BJ (cell line): ENCODE measurements around the gene ITPRID1. TPM values are rescaled to one million over a fixed set of nuclear protein-coding genes. Genes with fewer than 3 reads are reported as not detected.
"Not testable (repeated sequence)": the region's sequence is repeated elsewhere in the genome, so short reads cannot be mapped to it uniquely, and the experiment has no call there.

Source experiments
- CTCF ChIA-PET: fragments of 350-600 bp; formaldehyde crosslinking; extraction: SDS; loops from one replicate; lab custom pipeline; 2021; ENCODE audit warnings: antibody characterized with exemption, inconsistent platforms; lab: Yijun Ruan, JAX
- POLR2A ChIA-PET: fragments of 300-600 bp; sonication (Branson Sonifier 250); formaldehyde crosslinking; extraction: SDS; loops from one replicate; lab custom pipeline; 2021; ENCODE audit warnings: antibody characterized with exemption; lab: Charles Lee
- DNase-seq: peaks from one replicate; pipeline ENCODE4 v3.0.0-alpha.2; 2011; ENCODE audit warnings: low read depth
- H3K27me3 ChIP-seq: 2 replicates; pipeline ENCODE4 v1.6.0; 2011; ENCODE audit warnings: low read length; ENCODE audit not compliant: control insufficient read depth, insufficient read depth
- H3K36me3 ChIP-seq: 2 replicates; pipeline ENCODE4 v1.5.1; 2011; ENCODE audit warnings: low read length; ENCODE audit not compliant: control insufficient read depth, insufficient read depth
- H3K4me3 ChIP-seq: 2 replicates; pipeline ENCODE4 v1.5.1; 2011; ENCODE audit warnings: low read depth, mild to moderate bottlenecking, control low read depth, low read length
- polyA minus RNA-seq: library from RNA; depleted of rRNA, polyadenylated mRNA; stranded (reverse); fragments of >200 nt; gene quantifications from 2 replicates; pipeline ENCODE4 v1.2.3, GENCODE V29; 2011; rRNA and poly(A)+ RNA removed
- polyA plus RNA-seq: library from polyadenylated mRNA; depleted of rRNA; stranded (reverse); fragments of >200 nt; gene quantifications from 2 replicates; pipeline ENCODE4 v1.2.3, GENCODE V29; 2011; rRNA removed
- TF ChIP-seq, protein P1 (sequence below): IDR thresholded peaks from 2 replicates; pipeline ENCODE4 v1.5.1; 2011; ENCODE audit warnings: low read depth, mild to moderate bottlenecking, control low read depth, inconsistent platforms, low read length, moderate library complexity; ENCODE audit not compliant: insufficient read depth

The ITPRID1 gene
- polyA plus RNA-seq (not detected in 2 replicates), polyA minus RNA-seq (not detected in 2 replicates)

DNA sequence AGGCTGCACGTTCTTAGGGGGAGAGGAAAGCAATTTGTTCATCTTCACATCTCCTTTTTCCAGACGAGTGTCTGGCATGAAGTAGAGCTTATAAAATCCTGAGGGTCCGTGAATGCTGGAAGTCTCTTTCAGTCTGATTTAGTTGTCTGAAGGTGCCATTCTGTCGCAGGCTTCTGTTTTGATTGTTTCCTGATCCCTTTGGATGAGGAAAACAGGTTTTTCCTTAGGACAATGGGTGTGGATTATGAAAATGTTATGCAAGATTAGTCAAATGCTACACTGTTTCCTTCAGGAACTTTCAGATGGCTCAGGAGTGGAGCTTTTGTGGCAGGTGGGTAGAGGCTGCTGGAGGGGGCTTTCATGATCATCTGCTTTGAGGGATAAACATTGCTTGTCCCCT is at the start of gene ITPRID1:
Gene ITPRID1, plus strand, starts transcription at position 301 of the 400 bp plus-strand sequence. CDS start 38,935 bp downstream, outside the sequence.
- POLR2A ChIA-PET, result no interaction called here
- no peaks in the 10 kb centered on the region for H3K36me3 ChIP-seq
- TF ChIP-seq, protein P1, sequence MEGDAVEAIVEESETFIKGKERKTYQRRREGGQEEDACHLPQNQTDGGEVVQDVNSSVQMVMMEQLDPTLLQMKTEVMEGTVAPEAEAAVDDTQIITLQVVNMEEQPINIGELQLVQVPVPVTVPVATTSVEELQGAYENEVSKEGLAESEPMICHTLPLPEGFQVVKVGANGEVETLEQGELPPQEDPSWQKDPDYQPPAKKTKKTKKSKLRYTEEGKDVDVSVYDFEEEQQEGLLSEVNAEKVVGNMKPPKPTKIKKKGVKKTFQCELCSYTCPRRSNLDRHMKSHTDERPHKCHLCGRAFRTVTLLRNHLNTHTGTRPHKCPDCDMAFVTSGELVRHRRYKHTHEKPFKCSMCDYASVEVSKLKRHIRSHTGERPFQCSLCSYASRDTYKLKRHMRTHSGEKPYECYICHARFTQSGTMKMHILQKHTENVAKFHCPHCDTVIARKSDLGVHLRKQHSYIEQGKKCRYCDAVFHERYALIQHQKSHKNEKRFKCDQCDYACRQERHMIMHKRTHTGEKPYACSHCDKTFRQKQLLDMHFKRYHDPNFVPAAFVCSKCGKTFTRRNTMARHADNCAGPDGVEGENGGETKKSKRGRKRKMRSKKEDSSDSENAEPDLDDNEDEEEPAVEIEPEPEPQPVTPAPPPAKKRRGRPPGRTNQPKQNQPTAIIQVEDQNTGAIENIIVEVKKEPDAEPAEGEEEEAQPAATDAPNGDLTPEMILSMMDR, result no peak
- no peaks in the 10 kb centered on the region for H3K27me3 ChIP-seq
- CTCF ChIA-PET, result no interaction called here
- no peak for DNase-seq
- H3K4me3 ChIP-seq, result no peak within 1 kb of the TSS

DNA sequence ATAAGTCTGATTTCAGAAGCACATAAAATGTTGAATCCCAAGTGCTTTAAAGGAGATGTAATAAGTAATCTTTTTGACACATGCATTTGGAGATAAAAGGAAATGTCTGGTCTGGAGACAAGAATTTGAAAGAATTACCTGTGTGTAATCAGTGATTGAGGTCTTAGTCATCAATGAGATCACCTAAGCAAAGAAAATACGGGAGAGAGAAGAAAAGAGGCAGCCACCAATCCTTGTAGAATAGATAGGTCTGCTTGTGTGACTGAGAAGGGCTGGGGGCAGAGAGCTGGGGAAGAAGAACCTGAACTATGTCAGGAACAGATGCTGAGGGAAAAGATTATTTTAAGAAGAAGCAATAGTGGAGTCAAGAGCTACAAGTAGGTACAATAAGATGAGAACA is 49.3 kb upstream of the ITPRID1 start:
- no peaks in the 10 kb centered on the region for H3K27me3 ChIP-seq
- TF ChIP-seq, protein P1, result no peak
- ChIA-PET CTCF (no interaction called here), POLR2A (no interaction called here)
- H3K4me3 ChIP-seq, result no peak overlapping the region
- DNase-seq, result no peak
- no peaks in the 10 kb centered on the region for H3K36me3 ChIP-seq

DNA sequence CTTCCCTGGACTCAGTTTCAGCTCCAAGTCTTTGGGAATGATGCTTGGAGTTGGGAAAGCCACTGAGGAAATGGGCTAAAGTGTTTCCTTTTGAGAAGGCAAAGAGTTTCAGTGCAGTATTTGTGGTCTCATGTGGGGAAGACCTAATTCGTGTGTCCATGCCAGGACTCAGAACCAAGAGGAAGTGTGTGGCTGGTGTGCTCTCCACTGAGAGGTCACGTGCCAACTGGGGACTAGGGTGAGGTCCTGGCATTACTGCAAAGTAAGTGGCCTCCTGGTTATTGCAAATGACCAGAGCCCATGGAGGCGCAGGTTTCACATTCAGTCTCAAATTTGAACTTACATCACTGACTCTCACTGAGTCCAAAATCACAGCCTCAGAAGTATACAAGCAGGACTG is 48.6 kb upstream of the ITPRID1 start:
- TF ChIP-seq, protein P1, result no peak
- DNase-seq, result no peak
- CTCF ChIA-PET, result interaction anchor here (0.6 kb wide), 1 partner anchor 30 kb away, joined by 3 read pairs; no protein-coding TSS in a partner anchor
- Histone ChIP-seq H3K36me3 (no peaks in the 10 kb centered on the region), H3K27me3 (no peaks in the 10 kb centered on the region), H3K4me3 (no peak overlapping the region)
- POLR2A ChIA-PET, result no interaction called here

DNA sequence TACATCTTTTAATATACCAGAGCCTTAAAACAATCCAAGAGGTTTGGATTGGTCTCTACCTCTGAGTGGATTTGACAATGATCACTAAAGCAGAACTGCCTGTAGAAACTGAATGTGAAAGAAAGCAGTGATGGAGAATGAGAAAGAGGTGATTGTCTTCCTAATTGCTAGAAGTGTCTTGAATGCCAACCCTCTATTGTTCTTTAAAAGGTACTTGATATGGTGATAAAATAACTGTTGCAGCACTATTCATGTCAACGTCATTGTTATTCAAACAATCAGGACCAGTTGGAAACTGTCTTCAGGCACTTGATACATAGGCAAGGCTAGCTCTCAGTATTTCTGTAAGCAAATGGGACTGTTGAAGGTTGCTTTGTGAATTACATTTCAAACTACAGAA is 47.9 kb upstream of the ITPRID1 start:
- H3K4me3 ChIP-seq, result no peak overlapping the region
- CTCF ChIA-PET, result interaction anchor here (0.9 kb wide), 1 partner anchor 22 kb away, joined by 4 read pairs; no protein-coding TSS in a partner anchor
- POLR2A ChIA-PET, result no interaction called here

DNA sequence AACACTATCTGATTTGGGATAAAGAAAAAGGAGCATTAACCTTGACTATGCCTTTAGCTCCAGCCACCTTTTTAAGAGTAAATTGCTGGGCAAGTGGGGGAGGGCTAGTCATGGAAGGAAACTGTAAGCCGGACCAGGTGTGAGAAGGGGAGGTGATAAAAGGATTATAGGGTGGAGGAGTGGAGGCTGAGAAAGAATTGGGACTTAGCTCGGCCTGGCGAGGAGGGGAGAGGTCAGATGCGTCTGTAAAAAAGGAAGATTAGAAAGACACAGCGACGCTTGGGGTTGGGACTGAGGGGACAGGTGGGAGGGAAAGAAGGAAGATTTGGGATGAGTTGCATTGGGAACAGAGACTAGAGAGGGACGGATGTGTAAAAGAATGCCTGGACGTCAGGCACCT is 43.0 kb upstream of the ITPRID1 start:
- H3K4me3 ChIP-seq, DNase-seq, CTCF ChIA-PET, H3K27me3 ChIP-seq, H3K36me3 ChIP-seq, POLR2A ChIA-PET: not testable (repeated sequence)

More for the DNA sequence above, 47.9 kb upstream of the ITPRID1 start:
- Histone ChIP-seq H3K36me3 (no peaks in the 10 kb centered on the region), H3K27me3 (no peaks in the 10 kb centered on the region)
- TF ChIP-seq, protein P1, result no peak
- DNase-seq, result no peak

DNA sequence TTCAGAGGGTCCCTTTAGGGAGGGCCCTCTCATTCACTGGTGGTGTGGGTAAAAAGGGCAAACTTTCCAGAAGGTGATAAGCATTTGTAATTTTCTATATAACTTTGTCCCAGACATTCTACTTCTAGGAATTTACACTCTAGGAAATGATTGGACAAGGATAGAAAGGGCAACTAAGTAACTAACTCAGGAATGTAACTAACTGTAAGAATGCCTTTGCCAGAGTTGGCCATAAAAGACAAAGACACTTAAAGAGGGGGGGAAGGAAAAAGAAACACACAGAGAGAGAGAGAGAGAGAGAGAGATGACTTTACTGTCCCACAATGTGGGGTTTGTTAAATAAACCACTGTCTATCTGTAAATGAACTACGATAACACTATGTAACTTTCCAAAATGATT is 38.5 kb upstream of the ITPRID1 start:
- TF ChIP-seq, protein P1, result no peak
- POLR2A ChIA-PET, result no interaction called here
- CTCF ChIA-PET, result no interaction called here
- Histone ChIP-seq H3K36me3 (no peaks in the 10 kb centered on the region), H3K27me3 (no peaks in the 10 kb centered on the region; the same call in 1 of the 2 replicates), H3K4me3 (no peak overlapping the region)
- DNase-seq, result no peak
